Measurements from ENCODE around the gene CNTNAP2.
A peak's percentile ranks its signal among the peaks of the same experiment; 100 is the strongest.
"Not testable (repeated sequence)": the region's sequence is repeated elsewhere in the genome, so short reads cannot be mapped to it uniquely, and the experiment has no call there.

CNTNAP2 gene

DNA sequence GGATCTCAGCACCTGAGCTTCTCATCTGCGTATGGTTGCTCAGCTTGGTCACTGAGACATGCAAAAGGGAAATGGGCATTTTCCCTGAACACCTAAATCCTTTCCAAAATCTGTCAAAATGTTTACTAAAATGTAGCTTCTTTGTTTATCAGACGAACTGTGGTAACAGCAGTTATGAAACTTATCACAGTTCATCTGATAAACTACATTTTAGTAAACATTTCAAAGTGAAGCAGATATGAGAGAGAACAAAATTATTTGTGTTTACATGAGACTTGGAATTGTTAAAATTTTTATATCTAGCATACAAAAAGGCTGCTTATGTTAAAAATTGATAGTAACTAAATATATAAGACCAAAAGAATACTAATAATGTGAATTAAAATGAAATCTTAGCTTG is 1900.5 kb downstream of the CNTNAP2 start:
- no peak for DNase-seq

DNA sequence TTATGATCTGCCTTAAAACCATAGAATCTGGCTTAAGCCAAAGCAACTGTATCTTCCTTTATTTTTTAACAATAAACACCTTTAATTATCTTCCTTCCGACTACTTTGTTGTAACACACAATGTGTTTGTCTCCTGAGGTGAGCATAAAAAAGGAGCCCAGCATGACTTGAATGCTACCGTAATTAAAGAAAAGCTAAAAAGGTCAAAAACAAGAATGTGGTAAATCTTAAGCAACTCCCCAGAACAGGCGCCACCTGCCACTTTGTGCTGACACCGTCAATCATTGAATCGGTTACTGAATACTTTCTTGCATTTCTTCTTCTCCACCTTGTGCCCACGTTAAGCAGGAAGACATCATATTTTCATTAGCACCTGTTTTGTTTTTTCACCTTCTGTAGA is 1904.1 kb downstream of the CNTNAP2 start:
- DNase-seq = no peak

DNA sequence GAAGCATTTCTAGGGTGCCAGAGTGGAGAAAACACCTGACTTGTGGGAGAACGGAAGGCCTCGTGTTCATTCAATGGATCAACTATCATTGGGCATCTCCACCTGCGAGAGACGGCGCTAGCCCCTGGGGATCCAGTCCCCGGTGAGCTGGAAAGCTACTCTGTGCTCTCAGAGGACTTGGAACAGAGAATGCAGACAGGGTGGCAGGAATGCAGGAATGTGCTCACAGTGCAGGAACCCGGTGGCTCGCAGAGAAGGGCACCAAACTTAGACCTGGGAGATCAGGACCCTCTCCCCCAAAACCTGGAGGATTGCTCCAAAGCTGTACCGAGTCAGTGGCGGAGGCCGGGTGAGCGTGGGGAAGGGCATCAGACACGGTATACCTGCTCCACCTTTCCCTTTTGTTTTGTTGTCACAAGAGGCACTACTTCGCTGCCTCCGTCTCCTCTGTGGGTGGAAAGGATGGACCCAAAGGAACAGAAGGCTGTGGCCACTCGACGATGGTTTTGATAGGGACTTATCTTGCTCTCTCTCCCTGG is 1905.0 kb downstream of the CNTNAP2 start:
- DNase-seq = no peak

DNA sequence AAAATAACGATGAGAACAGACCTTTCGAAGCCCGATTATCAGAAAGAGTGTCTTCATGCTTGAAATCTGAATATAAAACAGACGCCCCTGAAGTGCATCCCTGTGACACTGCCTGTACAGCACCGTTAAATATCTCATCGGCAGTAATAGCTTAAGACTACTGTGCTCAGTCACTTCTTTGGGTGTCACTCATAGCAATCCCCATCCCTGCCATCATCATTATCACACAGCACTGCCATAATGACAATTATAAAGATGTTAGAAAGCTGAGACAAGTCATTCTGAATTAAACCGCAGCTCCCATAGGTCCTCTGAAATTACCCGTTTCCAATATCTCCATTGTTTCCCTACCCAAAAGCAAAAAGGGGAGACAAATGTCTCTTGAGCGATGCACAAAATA is 1906.2 kb downstream of the CNTNAP2 start:
- no peak for DNase-seq

DNA sequence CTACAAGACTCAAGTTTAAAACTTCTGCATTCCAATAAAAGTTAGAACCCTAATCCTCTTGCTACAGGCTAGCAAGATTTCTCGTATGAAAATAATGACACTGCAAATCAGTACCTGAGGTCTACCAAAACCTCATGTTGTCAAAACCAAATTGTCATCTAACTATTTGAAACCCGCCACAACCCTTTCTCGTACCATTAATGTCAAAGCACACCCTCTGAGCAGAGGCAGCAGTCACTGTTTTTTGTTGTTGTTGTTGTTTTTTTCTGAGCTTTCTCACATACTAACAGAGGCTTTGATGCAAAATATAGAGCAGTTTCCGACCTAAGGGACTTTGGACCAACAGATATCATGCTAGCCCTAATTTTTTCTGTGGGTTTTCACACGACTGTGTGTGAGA is 1910.1 kb downstream of the CNTNAP2 start:
- no peak for DNase-seq

DNA sequence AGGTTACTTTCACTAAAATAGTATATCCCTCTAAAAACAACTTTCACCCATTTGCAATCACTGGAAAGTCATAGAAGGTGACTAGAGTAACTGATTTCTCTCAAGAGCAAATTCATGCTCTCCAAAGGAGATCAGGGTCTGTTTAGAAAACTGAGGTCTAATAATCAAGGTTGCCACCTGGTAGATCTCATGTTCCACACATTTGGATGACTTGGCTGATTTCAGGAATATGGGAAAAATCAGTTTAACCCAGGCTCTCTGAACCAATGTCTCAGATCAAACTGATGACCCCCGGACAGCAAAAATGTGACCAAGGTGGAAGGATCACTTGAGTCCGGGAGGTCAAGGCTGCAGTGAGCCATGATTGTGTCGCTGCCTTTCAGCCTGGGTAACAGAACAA is 1911.6 kb downstream of the CNTNAP2 start:
- no peak for DNase-seq

DNA sequence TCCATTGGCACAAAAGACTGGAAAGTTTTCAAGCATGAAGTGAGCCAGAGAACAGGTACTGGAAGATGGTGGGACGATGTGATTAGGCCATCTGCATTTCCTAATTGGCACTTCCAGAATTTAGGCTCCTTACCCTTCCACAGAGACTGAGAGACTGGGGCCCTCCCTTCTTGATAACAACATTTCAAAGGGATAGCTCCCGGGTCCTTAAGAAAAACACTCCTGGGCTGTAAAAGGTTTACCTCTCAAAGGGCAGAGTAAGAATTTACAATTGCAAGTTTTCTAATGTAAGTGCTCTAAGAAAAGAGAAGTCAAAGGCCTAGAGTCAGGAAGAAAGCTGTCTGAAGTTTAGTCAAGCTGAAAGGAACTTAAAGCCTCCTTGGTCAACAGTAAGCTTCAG is 1914.4 kb downstream of the CNTNAP2 start:
- peak in 1 of 2 experiments; percentile 11 for DNase-seq

DNA sequence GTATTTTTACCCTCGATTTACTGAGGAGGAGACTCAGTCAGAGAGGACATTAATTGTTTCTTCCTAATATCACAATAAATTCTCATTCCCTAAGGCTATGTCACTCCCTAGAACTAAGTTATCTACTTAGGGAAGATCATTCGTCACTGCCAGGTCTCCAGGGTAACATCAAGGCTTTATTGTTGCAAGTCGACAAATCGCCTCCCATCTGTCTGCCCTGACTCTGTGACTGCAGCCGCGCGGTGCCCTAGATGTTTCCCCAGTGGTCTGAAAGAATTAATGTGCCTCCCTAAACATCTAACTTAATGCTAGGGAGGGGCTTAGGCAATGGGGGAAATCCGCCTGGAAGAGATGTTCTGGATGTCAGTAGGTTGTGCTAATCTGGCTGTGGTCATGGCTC is 1915.2 kb downstream of the CNTNAP2 start:
- no peak for DNase-seq

DNA sequence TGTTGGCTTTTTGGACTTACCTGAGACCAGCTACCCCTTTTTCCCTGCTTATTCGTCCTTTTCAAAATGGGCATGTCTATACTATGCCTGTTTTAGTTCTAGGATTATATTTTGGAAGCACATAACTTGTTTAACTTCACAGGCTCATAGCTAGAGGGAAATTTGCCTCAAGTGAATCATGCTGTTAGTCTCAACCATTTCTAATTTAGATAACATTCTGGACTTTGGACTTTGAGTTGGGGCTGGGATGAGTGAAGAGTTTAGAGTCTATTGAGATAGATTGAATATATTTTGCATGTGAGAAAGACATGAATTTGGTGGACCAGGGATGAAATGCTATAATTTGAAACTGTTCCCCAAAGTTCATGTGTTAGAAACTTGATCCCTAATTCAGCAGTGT is 1919.3 kb downstream of the CNTNAP2 start:
- no peak for DNase-seq

DNA sequence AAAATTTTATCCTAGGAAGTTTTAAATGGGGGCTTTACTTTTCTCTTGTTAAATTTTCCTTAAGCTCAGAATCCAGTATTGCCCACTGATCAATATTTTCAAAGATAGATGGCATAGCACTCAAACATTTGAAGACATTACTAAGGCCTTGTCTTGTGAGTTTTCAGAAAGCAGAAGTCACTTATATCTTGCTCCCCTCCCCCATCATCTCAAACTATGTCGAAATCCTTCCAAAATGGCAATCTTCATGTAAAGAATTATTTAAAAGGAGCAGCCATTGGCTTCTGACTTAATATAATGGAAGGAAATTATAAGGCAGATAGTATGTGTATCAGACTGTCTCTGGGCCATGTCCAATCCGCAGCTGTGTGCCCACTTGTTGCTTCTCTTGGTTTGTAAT is 1920.4 kb downstream of the CNTNAP2 start:
- peak; percentile 63 to 77 for DNase-seq

DNA sequence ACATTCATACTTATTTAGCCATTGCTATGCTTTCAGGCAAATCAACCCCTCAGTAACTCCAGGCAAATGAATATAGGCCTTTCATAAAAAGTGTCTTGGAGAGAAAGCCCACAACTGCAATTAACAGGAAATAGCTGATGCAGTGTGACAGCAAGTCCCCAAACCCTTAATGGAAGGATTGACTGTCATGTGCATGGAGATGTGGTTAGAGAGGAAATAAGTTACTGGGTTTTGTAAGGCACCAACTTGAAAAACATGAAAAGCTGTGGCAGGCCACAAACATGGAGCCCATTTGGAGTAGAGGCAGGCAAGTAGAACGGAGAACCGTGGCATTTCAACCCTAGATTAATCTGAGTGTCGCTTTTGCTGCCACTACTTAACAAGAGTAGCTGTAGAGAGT is 1924.6 kb downstream of the CNTNAP2 start:
- peak; percentile 81 to 82 for DNase-seq

DNA sequence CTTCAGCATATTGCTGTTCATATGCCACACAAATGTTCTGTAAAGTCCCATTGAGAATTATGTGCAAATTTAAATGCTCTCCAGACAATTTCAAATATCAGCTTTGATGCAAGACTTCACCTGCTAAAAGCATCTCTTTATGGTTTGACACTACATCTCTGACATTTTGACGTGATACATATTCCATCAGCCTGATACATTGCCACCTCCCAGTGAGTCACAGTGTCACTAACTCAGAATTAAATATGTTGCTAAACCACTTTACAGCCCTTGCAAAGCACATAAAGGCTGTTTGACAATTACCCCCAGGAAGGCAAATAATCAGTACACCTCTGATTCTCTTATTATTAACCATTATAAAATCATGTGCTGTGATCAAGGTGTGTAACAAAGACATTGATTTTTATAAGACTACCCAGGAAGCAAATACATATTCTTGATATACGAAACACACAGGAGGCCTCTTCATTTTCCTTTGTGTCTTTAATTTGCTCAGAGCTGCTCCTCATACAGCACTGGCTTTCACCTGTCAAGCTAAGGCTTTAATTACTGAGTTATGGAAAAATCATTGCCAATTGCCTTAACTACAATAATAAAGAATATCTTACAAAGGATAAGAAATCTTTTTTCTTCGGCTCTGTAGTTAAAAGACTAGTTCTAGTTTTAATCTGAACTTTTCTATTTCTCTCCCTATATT is 1926.5 kb downstream of the CNTNAP2 start:
- DNase-seq = no peak

DNA sequence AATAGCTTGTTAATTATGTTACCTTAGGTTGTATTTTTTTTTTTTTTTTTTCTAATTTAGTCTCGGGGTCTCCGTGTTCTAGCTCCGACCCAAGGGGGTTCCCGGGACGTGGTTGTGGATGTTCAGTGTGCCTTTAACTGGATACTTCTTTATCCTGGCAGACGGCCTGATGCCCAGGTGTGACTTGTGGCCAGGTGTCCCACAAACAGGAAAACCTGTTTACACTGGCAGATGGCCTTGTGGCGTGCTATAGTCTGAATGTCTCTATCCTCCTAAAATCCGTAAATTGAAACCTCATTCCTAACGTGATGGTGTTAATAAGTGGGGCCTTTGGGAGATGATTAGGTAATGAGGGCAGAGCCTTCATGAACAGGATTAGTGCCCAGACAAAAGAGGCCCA is 1927.6 kb downstream of the CNTNAP2 start:
- DNase-seq = no peak

DNA sequence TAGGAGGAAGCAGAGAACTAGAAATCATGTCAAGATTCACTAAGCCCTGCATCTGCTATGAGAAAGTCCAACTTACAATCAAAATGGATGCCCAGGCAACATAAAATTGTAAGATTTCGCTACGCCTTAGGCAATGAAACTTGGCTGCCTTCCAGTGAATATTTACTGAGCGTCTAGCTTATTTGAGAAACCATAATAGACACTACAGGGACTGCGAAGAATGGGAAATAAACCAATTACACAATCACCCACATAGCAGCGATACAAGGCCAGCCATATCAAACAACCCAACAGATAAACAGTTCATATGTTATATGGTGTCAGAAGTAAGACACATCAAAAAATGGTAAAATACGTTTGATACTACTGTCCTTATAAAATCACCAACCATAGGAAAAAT is 1928.9 kb downstream of the CNTNAP2 start:
- no peak for DNase-seq

DNA sequence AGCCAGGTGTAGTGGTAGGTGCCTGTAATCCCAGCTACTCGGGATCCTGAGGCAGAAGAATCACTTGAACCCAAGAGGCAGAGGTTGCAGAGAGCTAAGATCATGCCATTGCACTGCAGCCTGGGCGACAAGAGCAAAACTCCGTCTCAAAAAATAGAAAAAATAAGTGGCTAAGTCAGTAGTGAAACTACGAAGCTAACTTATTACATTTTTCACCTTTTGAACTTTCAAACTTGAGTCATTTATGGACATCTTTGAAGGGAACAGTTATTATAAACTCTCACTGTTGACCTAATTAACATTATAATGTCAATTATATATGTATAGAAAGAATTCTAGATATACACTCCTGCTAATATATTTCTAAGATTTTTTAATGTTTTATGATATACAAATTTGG is 1932.5 kb downstream of the CNTNAP2 start:
- DNase-seq = no peak

DNA sequence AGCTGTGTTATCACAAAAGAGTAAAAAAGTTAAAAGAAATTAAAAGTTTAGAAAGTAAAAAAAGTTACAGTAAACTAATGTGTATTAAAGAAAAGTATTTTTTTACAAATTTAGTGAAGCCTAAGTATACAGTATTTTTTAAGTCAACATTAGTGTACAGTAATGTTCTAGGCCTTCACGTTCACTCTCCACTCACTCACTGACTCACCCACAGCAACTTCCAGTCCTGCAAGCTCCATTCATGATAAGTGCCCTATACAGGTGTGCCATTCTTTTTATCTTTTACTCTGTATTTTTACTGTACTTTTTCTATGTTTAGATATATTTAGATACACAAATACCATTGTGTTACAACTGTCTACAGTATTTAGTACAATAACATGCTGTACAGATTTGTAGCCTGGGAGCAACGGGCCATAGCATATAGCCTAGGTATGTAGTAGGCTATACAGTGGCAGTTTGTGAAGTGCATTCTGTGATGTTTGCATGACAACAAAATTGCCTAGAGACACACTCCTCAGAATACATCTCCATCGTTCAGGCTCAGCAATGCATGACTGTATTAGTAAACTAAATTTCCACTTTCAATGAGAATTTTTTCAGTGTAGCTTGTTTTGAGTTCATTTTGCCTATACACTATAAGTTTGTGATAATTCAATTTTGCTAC is 1934.0 kb downstream of the CNTNAP2 start:
- no peak for DNase-seq

DNA sequence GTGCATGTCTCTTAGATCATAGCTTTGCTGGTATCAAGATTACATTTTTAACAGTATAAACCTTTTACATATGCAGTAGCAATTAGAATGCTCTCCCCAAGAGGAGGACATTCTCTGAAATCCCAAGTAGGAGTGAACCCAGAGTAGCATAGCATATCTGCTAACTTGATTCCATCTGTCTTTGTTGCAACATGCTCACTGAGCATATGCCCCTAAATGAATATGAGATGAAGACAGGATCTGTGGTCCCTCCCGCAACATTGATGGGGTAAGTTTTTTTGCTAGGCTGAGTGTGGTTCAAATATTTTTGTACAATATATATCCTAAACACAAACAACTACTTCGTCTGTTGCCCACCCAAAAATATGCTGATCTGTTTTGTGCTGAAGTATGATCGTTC is 1939.8 kb downstream of the CNTNAP2 start:
- DNase-seq = no peak

DNA sequence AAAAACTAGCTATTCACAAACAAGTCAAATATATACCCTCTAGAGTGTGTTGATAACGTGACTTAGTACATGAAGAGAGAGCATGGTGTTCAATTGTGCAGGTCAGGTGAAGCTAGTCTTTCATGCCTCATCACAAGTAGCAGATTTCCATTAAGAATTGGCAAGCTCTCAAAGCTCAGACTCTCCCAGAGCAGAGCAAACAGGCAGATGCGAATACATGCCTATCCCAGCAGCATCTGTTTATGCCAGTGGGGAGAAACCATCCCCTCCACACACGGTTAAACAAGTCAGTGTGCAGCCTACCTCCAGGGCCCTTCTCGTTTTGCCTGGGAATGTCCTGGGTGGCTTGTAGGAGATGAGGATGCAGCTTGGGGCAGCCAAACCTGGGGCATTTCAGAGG is 1941.5 kb downstream of the CNTNAP2 start:
- no peak for DNase-seq

DNA sequence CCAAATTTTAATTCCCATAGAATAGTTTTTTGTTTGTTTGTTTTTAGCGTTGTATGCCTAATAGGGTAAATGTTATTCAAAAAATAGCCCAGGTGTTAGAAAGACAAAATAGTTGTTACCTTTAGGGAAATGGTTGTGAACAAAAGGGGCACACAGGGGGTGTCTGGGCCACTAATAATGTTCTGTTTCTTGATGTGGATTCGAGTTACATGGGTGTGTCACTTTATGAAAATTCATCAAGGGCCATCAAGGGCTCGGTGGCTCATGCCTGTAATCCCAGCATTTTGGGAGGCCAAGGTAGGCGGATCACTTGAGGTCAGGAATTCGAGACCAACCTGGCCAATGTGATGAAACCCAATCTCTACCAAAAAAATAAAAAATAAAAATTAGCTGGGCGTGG is 1942.2 kb downstream of the CNTNAP2 start:
- DNase-seq = no peak

DNA sequence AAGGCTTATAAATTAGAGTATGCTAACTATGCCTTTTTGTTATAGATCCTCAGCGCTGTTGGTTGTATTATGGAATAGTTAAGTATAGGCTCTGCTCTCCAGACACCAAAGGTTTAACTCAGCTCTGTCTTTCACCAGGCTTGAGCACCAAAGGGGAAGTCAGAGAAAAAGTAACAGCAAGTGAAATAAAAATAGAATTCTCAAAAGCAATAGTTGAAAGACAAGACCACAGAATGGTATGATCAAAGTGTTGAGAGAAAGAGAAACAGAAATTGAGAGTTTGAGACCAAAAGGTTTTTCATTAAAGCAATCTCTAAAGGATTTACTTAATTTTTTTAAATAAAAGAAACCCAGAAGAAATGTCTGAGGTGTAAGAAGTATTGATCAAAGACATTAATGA is 1944.1 kb downstream of the CNTNAP2 start:
- DNase-seq = peak; percentile 65 to 71

DNA sequence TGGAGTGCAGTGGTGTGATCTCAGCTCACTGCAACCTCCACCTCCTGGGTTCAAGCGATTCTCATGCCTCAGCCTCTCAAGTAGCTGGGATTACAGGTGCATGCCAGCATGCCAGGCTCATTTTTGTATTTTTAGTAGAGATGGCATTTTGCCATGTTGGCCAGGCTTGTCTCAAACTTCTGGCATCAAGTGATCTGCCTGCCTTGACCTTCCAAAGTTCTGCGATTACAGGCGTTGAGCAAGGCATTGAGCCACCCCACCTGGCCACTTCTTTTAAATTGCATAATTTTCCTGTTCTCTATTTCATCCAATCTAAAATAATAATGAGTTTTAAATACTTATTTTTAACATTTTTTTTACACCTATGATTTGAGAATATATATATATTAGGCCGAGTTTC is 1961.5 kb downstream of the CNTNAP2 start:
- DNase-seq = not testable (repeated sequence)

DNA sequence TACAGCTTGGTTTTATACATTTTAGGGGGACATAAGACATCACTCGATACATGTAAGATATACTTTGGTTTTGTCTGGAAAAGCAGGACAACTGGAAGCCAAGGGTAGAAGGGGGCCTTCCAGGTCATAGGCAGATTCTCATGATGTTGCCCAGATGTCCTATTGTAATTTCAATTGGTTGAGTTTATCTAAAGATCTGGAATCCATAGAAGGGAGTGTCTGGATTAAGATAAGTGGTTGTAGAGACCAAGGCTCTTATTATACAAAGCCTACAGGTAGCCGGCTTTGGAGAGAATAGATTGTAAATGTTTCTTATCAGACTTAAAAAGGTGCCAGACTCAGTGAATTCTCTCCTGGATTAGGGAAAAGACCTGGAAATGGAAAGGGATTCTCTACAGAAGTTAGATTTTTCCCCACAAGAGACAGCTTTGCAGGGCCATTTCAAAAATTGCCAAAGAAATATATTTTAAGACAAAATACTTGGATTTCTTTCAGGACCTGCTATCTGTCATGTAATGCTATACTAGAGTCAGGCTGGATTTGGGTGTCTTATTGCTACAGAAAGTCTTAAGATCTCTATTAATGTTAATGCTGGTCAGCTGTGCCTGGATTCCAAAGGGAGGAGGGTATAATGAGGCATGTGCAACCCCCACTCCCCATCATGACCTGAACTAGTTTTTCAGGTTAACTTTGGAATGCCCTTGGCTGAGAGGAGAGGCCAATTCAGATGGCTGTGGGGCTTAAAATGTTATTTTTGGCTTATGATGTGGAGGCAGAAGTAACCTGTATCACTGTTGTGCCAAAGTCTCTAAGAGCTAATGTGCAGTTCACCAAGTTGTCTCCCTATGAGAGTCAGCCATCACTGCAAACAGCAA is 1962.8 kb downstream of the CNTNAP2 start:
- DNase-seq = no peak

DNA sequence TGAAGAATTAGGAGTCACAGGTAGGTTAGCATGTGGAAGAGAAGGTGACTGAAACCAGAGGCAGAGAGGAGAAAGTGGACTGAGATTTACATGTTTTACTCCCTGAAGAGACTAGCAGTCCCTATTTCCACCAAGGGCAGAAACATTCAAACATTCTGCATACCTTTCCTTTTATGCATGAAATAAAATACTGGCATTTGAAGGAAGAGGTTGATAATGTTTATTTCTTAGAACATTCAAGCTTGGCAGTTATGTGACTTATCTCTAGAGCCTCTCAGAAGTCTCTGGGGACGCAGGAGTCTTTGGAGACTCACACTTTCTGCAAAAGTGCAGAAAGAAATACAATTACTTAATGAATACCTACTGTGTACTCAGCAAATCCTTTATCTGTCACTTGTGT is 1966.8 kb downstream of the CNTNAP2 start:
- no peak for DNase-seq

DNA sequence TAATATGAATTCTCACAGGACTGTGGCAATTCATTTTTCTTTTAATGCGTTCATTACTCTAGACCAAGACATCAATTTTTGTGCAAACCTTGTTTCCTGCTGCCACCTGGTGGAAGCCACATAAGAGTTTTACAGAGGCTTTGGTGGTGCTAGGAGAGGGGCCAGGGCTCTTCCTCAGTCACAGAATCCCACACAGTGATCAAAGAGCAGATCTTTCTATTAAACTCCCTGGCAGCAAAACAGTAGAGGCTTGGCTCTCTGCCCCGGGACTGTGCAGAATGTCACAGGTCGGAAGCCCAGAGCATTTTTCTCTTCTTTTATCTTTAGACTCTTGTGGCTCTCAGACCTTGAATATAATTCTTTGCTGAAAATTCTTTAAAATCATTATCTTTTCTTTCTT is 1967.5 kb downstream of the CNTNAP2 start:
- DNase-seq = peak; percentile 76 to 77

Measured in Kasumi-1 (cell line).